Endothelial cell of umbilical vein (primary cell): Measurements from ENCODE around the gene DUSP10.

Experiments
- EZH2 ChIP-seq: IDR thresholded peaks from 2 replicates; pipeline ENCODE4 v1.6.1; 2012; ENCODE audit warnings: borderline replicate concordance, low read depth, mild to moderate bottlenecking, moderate library complexity, low read length, inconsistent platforms; ENCODE audit not compliant: severe bottlenecking
- JUN ChIP-seq: IDR thresholded peaks from 2 replicates; pipeline ENCODE4 v1.6.1; 2011; ENCODE audit warnings: borderline replicate concordance, low read depth; ENCODE audit not compliant: insufficient read length, insufficient read depth
- MYC ChIP-seq: IDR thresholded peaks from one replicate; pipeline ENCODE4 v1.6.1; 2011; ENCODE audit warnings: mild to moderate bottlenecking, low read depth, low read length
- POLR2A ChIP-seq: IDR thresholded peaks from 2 replicates; pipeline ENCODE4 v1.6.1; 2012; ENCODE audit warnings: low read depth, mild to moderate bottlenecking, control low read depth, low read length
- POLR2AphosphoS5 ChIP-seq: IDR thresholded peaks from 2 replicates; pipeline ENCODE4 v1.6.1; 2012; ENCODE audit warnings: low read depth, mild to moderate bottlenecking, control low read depth, low read length, moderate library complexity; ENCODE audit not compliant: insufficient read depth
- TF ChIP-seq, protein P1 (sequence below), 2 donors: IDR thresholded peaks; 1 replicate in 1 of 2; 2 replicates in 1 of 2; pipeline ENCODE4 v1.5.1; 2011; ENCODE audit warnings: low read length in 2 of 2, mild to moderate bottlenecking in 2 of 2, moderate library complexity in 2 of 2, control low read depth in 1 of 2, inconsistent platforms in 1 of 2, low read depth in 1 of 2; ENCODE audit not compliant: insufficient read depth in 1 of 2; ENCODE audit errors: extremely low read depth in 1 of 2
- TF ChIP-seq, protein P2 (sequence below): IDR thresholded peaks from 2 replicates; pipeline ENCODE4 v1.6.1; 2011; ENCODE audit not compliant: insufficient read depth, insufficient read length

DNA sequence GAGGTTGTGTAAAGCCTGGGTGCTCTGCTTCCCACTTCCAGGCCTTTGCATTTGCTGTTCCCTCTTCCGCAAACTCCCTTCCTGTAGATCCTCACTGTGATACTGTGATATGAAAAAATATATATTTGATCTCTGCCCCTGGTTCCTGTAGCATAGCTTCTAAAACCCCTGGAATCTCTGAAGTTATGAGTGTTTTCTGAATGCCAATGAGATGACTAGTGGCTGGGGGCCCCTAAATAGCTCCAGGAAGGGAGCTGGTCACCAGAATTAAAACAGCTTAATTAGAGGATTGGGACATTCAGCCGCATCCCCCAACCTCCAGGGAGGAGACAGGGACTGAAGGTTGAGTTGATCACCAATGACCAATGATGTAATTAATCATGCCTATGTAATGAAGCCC, 21.9 kb downstream of the DUSP10 start:
- TF ChIP-seq, protein P1, sequence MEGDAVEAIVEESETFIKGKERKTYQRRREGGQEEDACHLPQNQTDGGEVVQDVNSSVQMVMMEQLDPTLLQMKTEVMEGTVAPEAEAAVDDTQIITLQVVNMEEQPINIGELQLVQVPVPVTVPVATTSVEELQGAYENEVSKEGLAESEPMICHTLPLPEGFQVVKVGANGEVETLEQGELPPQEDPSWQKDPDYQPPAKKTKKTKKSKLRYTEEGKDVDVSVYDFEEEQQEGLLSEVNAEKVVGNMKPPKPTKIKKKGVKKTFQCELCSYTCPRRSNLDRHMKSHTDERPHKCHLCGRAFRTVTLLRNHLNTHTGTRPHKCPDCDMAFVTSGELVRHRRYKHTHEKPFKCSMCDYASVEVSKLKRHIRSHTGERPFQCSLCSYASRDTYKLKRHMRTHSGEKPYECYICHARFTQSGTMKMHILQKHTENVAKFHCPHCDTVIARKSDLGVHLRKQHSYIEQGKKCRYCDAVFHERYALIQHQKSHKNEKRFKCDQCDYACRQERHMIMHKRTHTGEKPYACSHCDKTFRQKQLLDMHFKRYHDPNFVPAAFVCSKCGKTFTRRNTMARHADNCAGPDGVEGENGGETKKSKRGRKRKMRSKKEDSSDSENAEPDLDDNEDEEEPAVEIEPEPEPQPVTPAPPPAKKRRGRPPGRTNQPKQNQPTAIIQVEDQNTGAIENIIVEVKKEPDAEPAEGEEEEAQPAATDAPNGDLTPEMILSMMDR (IDR thresholded peaks at IDR 0.05; ENCODE audit: extremely low read depth in 1 of 2, insufficient read depth in 1 of 2, low read depth in 1 of 2, low read length in 2 of 2) = no peak
- no peak for TF ChIP-seq POLR2AphosphoS5
- TF ChIP-seq, protein P2, sequence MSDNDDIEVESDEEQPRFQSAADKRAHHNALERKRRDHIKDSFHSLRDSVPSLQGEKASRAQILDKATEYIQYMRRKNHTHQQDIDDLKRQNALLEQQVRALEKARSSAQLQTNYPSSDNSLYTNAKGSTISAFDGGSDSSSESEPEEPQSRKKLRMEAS = no peak
- no peak for TF ChIP-seq POLR2A
- TF ChIP-seq JUN = no peak
- TF ChIP-seq EZH2 = no peak
- TF ChIP-seq MYC = no peak
